ENCODE measurements around the gene AFAP1. TPM values are rescaled to one million over a fixed set of nuclear protein-coding genes. Genes with fewer than 3 reads are reported as not detected.

Gene AFAP1
- total RNA-seq, 1 donor from 2014 or later: 57.6 TPM

DNA sequence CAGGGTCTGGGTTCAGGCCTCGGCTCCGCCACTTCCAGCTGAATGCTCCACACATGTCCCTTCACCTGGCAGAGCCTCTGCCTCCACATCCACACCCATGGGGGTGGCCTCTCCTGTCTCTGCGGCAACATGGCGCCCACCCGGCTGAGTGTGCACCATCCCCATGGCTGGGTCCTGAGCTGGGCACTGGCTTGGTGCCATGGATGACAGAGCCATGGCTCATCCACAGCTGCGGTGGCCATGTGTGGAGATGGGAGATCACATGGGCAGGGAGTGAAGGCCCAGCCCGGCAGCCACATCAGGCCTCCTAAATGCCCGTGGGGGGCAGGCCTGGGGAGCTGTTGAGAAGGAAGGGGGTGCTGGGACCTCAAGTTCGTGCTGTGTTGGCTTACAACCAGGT is 213.7 kb downstream of the AFAP1 start:
- H3K4me3 Mint-ChIP-seq (ENCODE audit: low read depth): no peak overlapping the region
- H3K36me3 Mint-ChIP-seq (ENCODE audit: low read depth): no peaks in the 10 kb centered on the region
- peaks cover 1% of the 10 kb centered on the region for H3K27me3 Mint-ChIP-seq (ENCODE audit: low read depth)
- no peaks in the 10 kb centered on the region for H3K4me1 Mint-ChIP-seq (ENCODE audit: low read depth)
- H3K9me3 Mint-ChIP-seq: peaks cover 9% of the 10 kb centered on the region
- no peak overlapping the region for H3K27ac Mint-ChIP-seq
- intact Hi-C loops (cut with micrococcal nuclease): no loop called here
- no peak for DNase-seq (ENCODE audit: low spot score)

GRCh38 chr4:7723625-7724024 is 216.0 kb downstream of the AFAP1 start:
- H3K4me3 Mint-ChIP-seq (ENCODE audit: low read depth): no peak overlapping the region
- no peaks in the 10 kb centered on the region for H3K36me3 Mint-ChIP-seq (ENCODE audit: low read depth)
- H3K27me3 Mint-ChIP-seq (ENCODE audit: low read depth): peaks cover 1% of the 10 kb centered on the region
- H3K4me1 Mint-ChIP-seq (ENCODE audit: low read depth): no peaks in the 10 kb centered on the region
- no peak for DNase-seq (ENCODE audit: low spot score)
- H3K9me3 Mint-ChIP-seq: peaks cover 9% of the 10 kb centered on the region
- no peak overlapping the region for H3K27ac Mint-ChIP-seq
- intact Hi-C loops (cut with micrococcal nuclease): loop anchor here (2.0 kb wide), 1 partner anchor 79 kb away; no protein-coding TSS in a partner anchor

DNA sequence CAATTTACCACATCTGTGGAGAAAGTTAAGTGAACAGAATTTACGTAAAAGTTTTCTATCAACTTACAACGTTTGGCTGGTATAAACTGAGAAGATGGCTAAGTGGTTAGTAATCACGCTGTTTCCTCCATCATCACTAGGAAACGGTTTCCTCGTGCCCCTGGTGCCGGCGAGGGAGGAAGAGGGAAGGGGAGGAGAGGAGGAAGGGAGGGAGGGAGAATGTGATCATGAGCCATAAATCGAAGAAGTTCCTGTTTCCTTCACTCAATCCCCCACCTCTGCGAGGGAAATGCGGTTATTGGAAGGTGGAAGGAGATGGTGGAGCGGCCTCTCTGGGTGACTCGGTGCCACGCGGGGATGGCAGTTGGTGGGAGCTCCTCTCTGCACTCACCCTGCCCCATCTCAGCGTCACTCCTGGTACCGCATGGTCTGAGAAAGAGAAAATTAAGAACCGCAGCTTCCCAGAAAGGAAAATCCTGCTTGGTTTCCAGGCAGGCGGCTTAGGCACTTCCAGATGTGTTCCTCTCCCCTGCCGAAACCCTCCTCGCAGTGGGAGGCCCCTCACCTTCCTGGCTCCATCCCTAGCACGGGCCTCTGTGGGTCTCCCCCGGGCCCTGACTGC is 216.8 kb downstream of the AFAP1 start:
- H3K9me3 Mint-ChIP-seq: peaks cover 9% of the 10 kb centered on the region
- peaks cover 1% of the 10 kb centered on the region for H3K27me3 Mint-ChIP-seq (ENCODE audit: low read depth)
- intact Hi-C loops (cut with micrococcal nuclease): loop anchor here (2.0 kb wide), 1 partner anchor 80 kb away; no protein-coding TSS in a partner anchor
- no peaks in the 10 kb centered on the region for H3K4me1 Mint-ChIP-seq (ENCODE audit: low read depth)
- no peaks in the 10 kb centered on the region for H3K36me3 Mint-ChIP-seq (ENCODE audit: low read depth)
- no peak overlapping the region for H3K4me3 Mint-ChIP-seq (ENCODE audit: low read depth)
- no peak overlapping the region for H3K27ac Mint-ChIP-seq
- DNase-seq (ENCODE audit: low spot score): no peak

DNA sequence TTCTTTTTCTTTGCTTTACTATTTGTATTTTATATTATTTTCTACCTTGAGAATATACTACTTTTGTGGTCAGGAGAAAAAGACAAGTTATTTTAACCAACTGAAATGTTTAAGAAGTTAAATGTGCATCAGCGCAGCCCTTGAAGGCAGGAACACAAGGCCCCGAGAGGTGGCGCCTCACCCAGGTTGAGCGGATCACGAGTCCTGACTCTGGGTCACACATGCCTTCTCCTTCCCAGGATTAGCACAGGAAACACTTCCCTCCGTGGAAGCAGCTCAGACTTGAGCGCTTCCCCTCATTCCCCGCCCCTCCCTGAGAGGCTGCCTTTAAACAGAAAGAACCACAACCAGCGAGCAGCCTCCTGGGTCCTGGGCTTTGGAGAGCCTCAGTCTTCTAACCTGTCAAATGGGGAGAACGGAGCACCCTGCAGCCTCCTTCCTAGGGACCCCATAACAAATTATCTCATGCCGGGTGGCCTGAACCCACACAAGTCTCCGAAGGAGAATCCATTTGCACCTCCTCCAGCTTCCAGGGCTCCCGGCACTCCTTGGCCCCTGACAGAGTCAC is 217.6 kb downstream of the AFAP1 start:
- DNase-seq (ENCODE audit: low spot score): no peak
- H3K27ac Mint-ChIP-seq: no peak overlapping the region
- no peaks in the 10 kb centered on the region for H3K4me1 Mint-ChIP-seq (ENCODE audit: low read depth)
- no peaks in the 10 kb centered on the region for H3K36me3 Mint-ChIP-seq (ENCODE audit: low read depth)
- peaks cover 1% of the 10 kb centered on the region for H3K27me3 Mint-ChIP-seq (ENCODE audit: low read depth)
- intact Hi-C loops (cut with micrococcal nuclease): loop anchor here (2.0 kb wide), 1 partner anchor 81 kb away; no protein-coding TSS in a partner anchor
- H3K4me3 Mint-ChIP-seq (ENCODE audit: low read depth): no peak overlapping the region
- H3K9me3 Mint-ChIP-seq: peaks cover 9% of the 10 kb centered on the region

DNA sequence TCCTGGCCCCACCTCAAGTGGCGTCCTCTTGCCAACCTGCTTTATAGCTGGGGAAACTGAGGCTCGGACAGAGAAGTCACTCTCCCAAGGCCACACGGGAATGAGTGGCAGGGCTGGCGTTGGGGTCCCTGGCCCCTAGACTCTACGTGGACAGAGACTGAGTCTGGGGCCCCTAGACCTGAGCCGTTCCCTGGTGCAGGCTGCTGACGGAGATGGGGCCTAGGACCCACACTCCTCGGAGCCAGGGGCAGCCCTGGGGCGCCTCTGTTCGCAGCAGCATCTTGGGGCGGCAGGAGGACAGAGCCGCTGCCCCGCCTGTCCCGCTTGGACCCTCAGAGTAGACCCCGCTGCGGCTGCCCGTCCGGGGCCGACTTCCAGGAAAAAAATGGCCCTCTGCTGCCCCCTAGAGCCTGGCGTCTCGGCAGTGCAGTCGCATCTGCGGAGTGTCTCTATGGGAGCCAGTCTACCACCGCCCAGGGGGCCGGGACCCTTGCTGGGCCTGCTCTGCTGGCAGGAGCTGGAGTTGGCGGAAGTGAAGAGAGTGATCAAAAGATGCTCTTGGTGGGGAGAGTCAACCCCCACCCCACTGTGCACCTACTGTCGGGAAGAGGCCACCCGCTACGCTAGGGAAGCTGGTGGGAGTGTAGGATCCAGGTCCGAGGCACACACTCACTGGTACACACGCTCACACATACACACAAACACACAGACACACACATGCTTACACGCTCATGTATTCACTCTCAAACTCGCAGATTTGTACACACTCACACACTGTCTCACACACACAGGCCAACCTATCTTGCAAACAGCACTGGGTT is 220.1 kb downstream of the AFAP1 start:
- Mint-ChIP-seq H3K4me3 (ENCODE audit: low read depth) (no peak overlapping the region), H3K4me1 (ENCODE audit: low read depth) (no peaks in the 10 kb centered on the region), H3K27me3 (ENCODE audit: low read depth) (peaks cover 1% of the 10 kb centered on the region), H3K36me3 (ENCODE audit: low read depth) (no peaks in the 10 kb centered on the region), H3K27ac (no peak overlapping the region), H3K9me3 (peaks cover 8% of the 10 kb centered on the region)
- intact Hi-C loops (cut with micrococcal nuclease): loop anchor here (5.0 to 10.0 kb wide), 2 partner anchors 195 to 527 kb away; partner anchors contain the start of gene SORCS2
- peak; percentile 28 for DNase-seq (ENCODE audit: low spot score)

GRCh38 chr4:7717946-7718490 is 221.6 kb downstream of the AFAP1 start:
- intact Hi-C loops (cut with micrococcal nuclease): loop anchor here (5.0 to 10.0 kb wide), 2 partner anchors 193 to 526 kb away; partner anchors contain the start of gene SORCS2
- H3K9me3 Mint-ChIP-seq: no peaks in the 10 kb centered on the region
- no peak overlapping the region for H3K4me3 Mint-ChIP-seq (ENCODE audit: low read depth)
- no peak overlapping the region for H3K27ac Mint-ChIP-seq
- H3K36me3 Mint-ChIP-seq (ENCODE audit: low read depth): no peaks in the 10 kb centered on the region
- no peaks in the 10 kb centered on the region for H3K4me1 Mint-ChIP-seq (ENCODE audit: low read depth)
- no peak for DNase-seq (ENCODE audit: low spot score)
- H3K27me3 Mint-ChIP-seq (ENCODE audit: low read depth): peaks cover 1% of the 10 kb centered on the region

DNA sequence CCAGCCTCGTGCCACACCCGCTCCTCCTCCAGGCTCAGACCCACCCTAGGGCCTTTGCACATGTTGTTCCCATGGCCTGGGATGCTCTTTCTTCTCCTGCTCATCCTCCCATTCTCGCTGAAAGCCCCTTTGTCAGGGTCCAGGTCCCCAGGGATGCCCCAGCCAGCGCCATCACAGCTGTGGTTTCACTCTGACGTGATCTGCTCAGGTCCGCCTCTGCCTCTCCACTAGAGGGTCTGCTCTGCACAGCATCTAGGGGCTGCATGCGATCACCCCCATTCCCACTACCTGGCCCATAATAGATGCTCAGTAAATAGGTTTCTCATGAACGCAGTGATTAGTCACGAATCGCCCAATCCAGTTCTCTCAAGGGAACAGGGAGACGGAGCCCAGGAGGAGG is 222.5 kb downstream of the AFAP1 start:
- Mint-ChIP-seq H3K36me3 (ENCODE audit: low read depth) (no peaks in the 10 kb centered on the region), H3K4me3 (ENCODE audit: low read depth) (no peak overlapping the region), H3K4me1 (ENCODE audit: low read depth) (no peaks in the 10 kb centered on the region), H3K9me3 (no peaks in the 10 kb centered on the region), H3K27me3 (ENCODE audit: low read depth) (no peaks in the 10 kb centered on the region), H3K27ac (no peak overlapping the region)
- DNase-seq (ENCODE audit: low spot score): no peak
- intact Hi-C loops (cut with micrococcal nuclease): loop anchor here (5.0 to 10.0 kb wide), 2 partner anchors 192 to 525 kb away; partner anchors contain the start of gene SORCS2

DNA sequence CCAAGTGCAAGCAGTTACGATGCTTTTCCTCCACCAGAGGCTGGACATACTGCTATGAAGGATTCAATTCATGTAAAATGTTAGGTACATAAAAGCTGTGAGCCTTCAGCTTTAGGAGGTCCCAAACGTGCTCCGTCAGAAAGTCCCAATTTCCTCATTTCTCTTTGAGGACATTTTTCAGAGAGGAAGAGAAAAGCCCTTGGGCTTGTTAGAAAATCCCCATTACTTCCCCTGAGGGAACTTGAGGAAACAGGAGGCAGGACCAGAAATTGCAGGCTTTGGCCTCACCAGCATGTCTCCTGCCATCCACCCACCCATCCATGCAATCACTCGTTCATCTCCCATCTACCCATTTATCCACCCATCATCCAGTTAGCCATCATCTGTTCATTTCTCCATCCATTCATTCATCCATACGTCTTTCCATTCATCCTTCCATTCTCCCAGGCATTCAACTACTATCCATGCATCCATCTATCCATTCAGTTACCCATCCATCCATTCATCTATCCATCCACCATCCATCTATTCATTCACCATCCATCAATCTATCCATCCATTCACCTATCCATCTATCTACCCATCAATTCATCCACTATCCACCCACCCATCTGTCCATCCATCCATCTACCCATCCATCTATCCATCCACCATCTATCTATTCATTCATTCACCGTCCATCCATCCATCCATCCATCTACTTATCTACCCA is 223.5 kb downstream of the AFAP1 start:
- Mint-ChIP-seq H3K4me3 (ENCODE audit: low read depth) (no peak overlapping the region), H3K4me1 (ENCODE audit: low read depth) (no peaks in the 10 kb centered on the region), H3K36me3 (ENCODE audit: low read depth) (no peaks in the 10 kb centered on the region), H3K27ac (no peak overlapping the region), H3K27me3 (ENCODE audit: low read depth) (no peaks in the 10 kb centered on the region), H3K9me3 (no peaks in the 10 kb centered on the region)
- no peak for DNase-seq (ENCODE audit: low spot score)
- intact Hi-C loops (cut with micrococcal nuclease): loop anchor here (5.0 to 10.0 kb wide), 2 partner anchors 191 to 524 kb away; partner anchors contain the start of gene SORCS2

DNA sequence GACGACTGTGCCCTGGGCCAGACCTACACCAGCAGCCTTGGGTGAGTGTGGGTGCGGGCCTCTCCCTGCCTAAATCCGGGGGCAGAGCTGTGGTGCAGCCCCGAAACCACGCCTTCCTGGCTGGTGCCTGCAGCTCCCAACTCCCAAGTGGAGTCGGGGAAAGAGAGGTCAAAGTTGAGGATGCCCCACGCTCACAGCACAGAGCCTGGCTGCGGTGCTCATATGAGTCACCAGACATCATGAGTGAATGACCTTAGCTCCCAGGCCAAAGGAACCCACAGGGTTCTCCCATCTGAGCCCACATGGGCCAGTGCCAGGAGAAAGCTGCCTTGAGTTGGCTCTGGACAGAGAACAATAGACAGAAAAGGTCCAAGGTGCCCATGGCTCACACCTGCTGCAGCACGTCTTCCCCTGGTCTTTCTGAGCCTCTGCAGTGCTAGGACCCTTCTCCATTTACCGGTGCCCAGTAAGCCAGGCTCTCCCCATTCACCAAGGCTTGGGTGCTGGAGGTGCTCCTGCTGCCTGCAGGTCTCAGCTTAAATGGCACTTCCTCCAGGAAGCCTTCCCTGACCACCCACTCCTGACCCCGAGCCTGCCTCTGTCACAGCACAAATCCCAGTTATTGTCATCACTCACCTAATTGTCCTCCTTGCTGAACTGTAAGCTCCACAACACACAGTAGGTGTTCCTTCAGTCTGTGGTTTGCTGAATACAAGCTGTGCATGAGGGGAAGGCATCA is 224.2 kb downstream of the AFAP1 start:
- H3K27ac Mint-ChIP-seq: no peak overlapping the region
- H3K4me3 Mint-ChIP-seq (ENCODE audit: low read depth): no peak overlapping the region
- no peaks in the 10 kb centered on the region for H3K4me1 Mint-ChIP-seq (ENCODE audit: low read depth)
- no peaks in the 10 kb centered on the region for H3K36me3 Mint-ChIP-seq (ENCODE audit: low read depth)
- H3K27me3 Mint-ChIP-seq (ENCODE audit: low read depth): no peaks in the 10 kb centered on the region
- no peak for DNase-seq (ENCODE audit: low spot score)
- intact Hi-C loops (cut with micrococcal nuclease): loop anchor here (5.0 to 10.0 kb wide), 2 partner anchors 191 to 523 kb away; partner anchors contain the start of gene SORCS2
- no peaks in the 10 kb centered on the region for H3K9me3 Mint-ChIP-seq

GRCh38 chr4:7714738-7715137 is 224.9 kb downstream of the AFAP1 start:
- Mint-ChIP-seq H3K4me1 (ENCODE audit: low read depth) (no peaks in the 10 kb centered on the region), H3K27me3 (ENCODE audit: low read depth) (no peaks in the 10 kb centered on the region), H3K4me3 (ENCODE audit: low read depth) (no peak overlapping the region), H3K27ac (no peak overlapping the region), H3K36me3 (ENCODE audit: low read depth) (no peaks in the 10 kb centered on the region), H3K9me3 (no peaks in the 10 kb centered on the region)
- DNase-seq (ENCODE audit: low spot score): no peak
- intact Hi-C loops (cut with micrococcal nuclease): loop anchor here (5.0 to 10.0 kb wide), 2 partner anchors 190 to 522 kb away; partner anchors contain the start of gene SORCS2

GRCh38 chr4:7714176-7714575 is 225.5 kb downstream of the AFAP1 start:
- Mint-ChIP-seq H3K4me1 (ENCODE audit: low read depth) (no peaks in the 10 kb centered on the region), H3K27me3 (ENCODE audit: low read depth) (no peaks in the 10 kb centered on the region)
- intact Hi-C loops (cut with micrococcal nuclease): loop anchor here (10.0 kb wide), 1 partner anchor 189 kb away; no protein-coding TSS in a partner anchor

More at GRCh38 chr4:7714176-7714575, 225.5 kb downstream of the AFAP1 start:
- no peak overlapping the region for H3K4me3 Mint-ChIP-seq (ENCODE audit: low read depth)
- H3K36me3 Mint-ChIP-seq (ENCODE audit: low read depth): no peaks in the 10 kb centered on the region
- H3K9me3 Mint-ChIP-seq: no peaks in the 10 kb centered on the region
- DNase-seq (ENCODE audit: low spot score): no peak
- H3K27ac Mint-ChIP-seq: no peak overlapping the region

All from activated T-helper 2 cell treated with anti-CD3 and anti-CD28 coated beads, Interferon-gamma antibody, Interleukin-2, Interleukin-4, amounts not matched to agents 10 μg/mL and 5 μg/mL and 100 μg/mL, durations not matched to agents 14 hours and 24 hours and 36 hours (primary cell).